ENCODE data around the gene ALOX12. TPM values are rescaled to one million over a fixed set of nuclear protein-coding genes. Genes with fewer than 3 reads are reported as not detected.
"Not testable (repeated sequence)": the region's sequence is repeated elsewhere in the genome, so short reads cannot be mapped to it uniquely, and the experiment has no call there.

The ALOX12 gene
- total RNA-seq, 4 donors from 2014 or later = 0.17 TPM; not detected in 3

- Histone ChIP-seq H3K36me3 (peaks cover 0 to 3% (median 0%) of the 10 kb centered on the region in 4 donors), H3K9me3 (no peaks in the 10 kb centered on the region), H3K27ac (replicated peaks in 1 of 4) (peak within 1 kb of the TSS; percentile 18 to 59 (median 43)), H3K4me3 (peak within 1 kb of the TSS; percentile 49 to 63 (median 54)), H3K4me1 (peaks cover 36 to 43% (median 42%) of the 10 kb centered on the region in 4 donors), H3K27me3 (peaks cover 0 to 41% (median 30%) of the 10 kb centered on the region in 4 donors)
- intact Hi-C loops (cut with DNase I) = no loop called here
- WGBS = 0% methylated on average over 16 of the region's 58 CpGs
- TF ChIP-seq POLR2AphosphoS5 (IDR thresholded peaks at IDR 0.05) (peak in 1 of 2 donors; percentile 17), POLR2A (IDR thresholded peaks at IDR 0.05; ENCODE audit: low read depth) (no peak)
- no peak for DNase-seq (ENCODE audit: extremely low spot score)
Observed at GRCh38 chr17:7043497-7044198, 47.8 kb downstream of the ALOX12 start, which contains the start of gene SLC16A11. SLC16A11 (minus strand) TSS chr17:7044092; CDS start chr17:7043513, 579 bp downstream.

GRCh38 chr17:7045492-7046126 is 49.8 kb downstream of the ALOX12 start:
- H3K9me3 ChIP-seq = no peaks in the 10 kb centered on the region
- peaks cover 0 to 41% (median 30%) of the 10 kb centered on the region in 4 donors for H3K27me3 ChIP-seq
- no peak for DNase-seq (ENCODE audit: extremely low spot score)
- H3K36me3 ChIP-seq = no peaks in the 10 kb centered on the region
- intact Hi-C loops (cut with DNase I) = no loop called here
- 32% methylated on average over 5 of the region's 5 CpGs for WGBS
- no peak for TF ChIP-seq EP300 (IDR thresholded peaks at IDR 0.05)
- TF ChIP-seq POLR2AphosphoS5 (IDR thresholded peaks at IDR 0.05) = no peak
- TF ChIP-seq CTCF (IDR thresholded peaks at IDR 0.05) = peak; percentile 76 to 80 (median 77)
- no peak for TF ChIP-seq POLR2A (IDR thresholded peaks at IDR 0.05; ENCODE audit: low read depth)
- peak overlapping the region; percentile 31 to 41 (median 35) for H3K4me3 ChIP-seq
- peaks cover 36 to 43% (median 42%) of the 10 kb centered on the region in 4 donors for H3K4me1 ChIP-seq
- peak overlapping the region in 2 of 4 donors; percentile 66 for H3K27ac ChIP-seq (replicated peaks in 1 of 4)

- peaks cover 0 to 41% (median 30%) of the 10 kb centered on the region in 4 donors for H3K27me3 ChIP-seq
- peak overlapping the region; percentile 36 to 66 (median 52) for H3K27ac ChIP-seq (replicated peaks in 1 of 4)
- H3K9me3 ChIP-seq = no peaks in the 10 kb centered on the region
- H3K36me3 ChIP-seq = no peaks in the 10 kb centered on the region
- DNase-seq (ENCODE audit: extremely low spot score) = no peak
- H3K4me1 ChIP-seq = peaks cover 36 to 43% (median 42%) of the 10 kb centered on the region in 4 donors
- H3K4me3 ChIP-seq = peak overlapping the region; percentile 31 to 41 (median 35)
- WGBS = 33% methylated on average over 8 of the region's 15 CpGs
- TF ChIP-seq POLR2AphosphoS5 (IDR thresholded peaks at IDR 0.05) = no peak
- no peak for TF ChIP-seq CTCF (IDR thresholded peaks at IDR 0.05)
- TF ChIP-seq EP300 (IDR thresholded peaks at IDR 0.05) = no peak
- intact Hi-C loops (cut with DNase I) = no loop called here
Observed at GRCh38 chr17:7046127-7046724, 50.4 kb downstream of the ALOX12 start.

- WGBS = 25% methylated on average over 26 of the region's 26 CpGs
- peaks cover 36 to 43% (median 41%) of the 10 kb centered on the region in 4 donors for H3K4me1 ChIP-seq
- H3K27me3 ChIP-seq = peaks cover 0 to 37% (median 28%) of the 10 kb centered on the region in 4 donors
- H3K4me3 ChIP-seq = peak overlapping the region; percentile 31 to 41 (median 35)
- H3K36me3 ChIP-seq; DNase-seq (ENCODE audit: extremely low spot score); intact Hi-C loops (cut with DNase I); H3K9me3 ChIP-seq: not testable (repeated sequence)
- H3K27ac ChIP-seq (replicated peaks in 1 of 4) = peak overlapping the region; percentile 36 to 66 (median 52)
- peak; percentile 47 to 61 for TF ChIP-seq POLR2AphosphoS5 (IDR thresholded peaks at IDR 0.05)
Observed at GRCh38 chr17:7046725-7047397, 51.0 kb downstream of the ALOX12 start.

GRCh38 chr17:7047566-7047965 is 51.7 kb downstream of the ALOX12 start:
- Histone ChIP-seq H3K4me3 (peak overlapping the region in 1 of 4 donors; percentile 41), H3K36me3 (no peaks in the 10 kb centered on the region), H3K4me1 (peaks cover 29 to 40% (median 34%) of the 10 kb centered on the region in 4 donors), H3K9me3 (no peaks in the 10 kb centered on the region), H3K27ac (replicated peaks in 1 of 4) (peak overlapping the region in 1 of 4 donors; percentile 66), H3K27me3 (peaks cover 0 to 30% (median 21%) of the 10 kb centered on the region in 4 donors)
- DNase-seq (ENCODE audit: extremely low spot score) = no peak
- no peak for TF ChIP-seq POLR2A (IDR thresholded peaks at IDR 0.05; ENCODE audit: low read depth)
- TF ChIP-seq EP300 (IDR thresholded peaks at IDR 0.05) = no peak
- no peak for TF ChIP-seq CTCF (IDR thresholded peaks at IDR 0.05)
- intact Hi-C loops (cut with DNase I) = no loop called here
- WGBS = 86% methylated on average over 6 of the region's 6 CpGs

All from esophagus muscularis mucosa (tissue), 4 donors.